K562 (cell line): ENCODE data around the gene ZSCAN22. TPM values are rescaled to one million over a fixed set of nuclear protein-coding genes. Genes with fewer than 3 reads are reported as not detected.

Source experiments
- CHD7 ChIP-seq: fragments of 200-600 bp; sonication (generic); IDR thresholded peaks from one replicate; pipeline ENCODE4 v1.6.1; 2012; ENCODE audit warnings: mild to moderate bottlenecking, low read depth, low read length, inconsistent platforms
- CLOCK ChIP-seq: fragments of 250-450 bp; sonication (Bioruptor Pico); IDR thresholded peaks from 2 replicates; pipeline ENCODE4 v1.4.0; 2020; ENCODE audit warnings: mild to moderate bottlenecking, moderate library complexity, borderline replicate concordance
- PRPF4 ChIP-seq: fragments of 200-400 bp; formaldehyde crosslinking; IDR thresholded peaks from one replicate; pipeline ENCODE4 v1.6.1; 2017; ENCODE audit warnings: low read length, low read depth, mild to moderate bottlenecking; ENCODE audit not compliant: insufficient read depth, poor library complexity, severe bottlenecking
- TCFL5 ChIP-seq: fragments of 250-450 bp; sonication (Bioruptor Pico); conservative IDR thresholded peaks from 2 replicates; pipeline ENCODE4 v1.6.1; 2021; ENCODE audit warnings: mild to moderate bottlenecking, moderate library complexity, matching md5 sums
- ZNF644 ChIP-seq: fragments of 200-800 bp; sonication (Bioruptor generic); IDR thresholded peaks from 2 replicates; pipeline ENCODE4 v1.6.1; 2016; ENCODE audit warnings: low read depth, missing genetic modification characterization, missing compliant biosample characterization
- polyA plus RNA-seq, 8 experiments: library from polyadenylated mRNA; depleted of rRNA in 4 of 8; stranded (reverse) in 5 of 8; unstranded in 3 of 8; fragments of >200 nt; fragmentation: Nextera tagmentation in 2 of 8; fragmentation: Illumina TruSeq in 1 of 8; extraction: Ambion mirVana in 2 of 8; extraction: Trizol in 1 of 8; gene quantifications; 2 replicates each; pipeline versions ENCODE4 v1.2.1 to v1.2.3, GENCODE V29; 2011 to 2014; ENCODE audit warnings: inconsistent platforms in 1 of 8, missing spikeins in 1 of 8
- total RNA-seq, 7 experiments: library from RNA; depleted of rRNA in 6 of 7; stranded (reverse); fragments of >200 nt in 6 of 7; fragmentation: Illumina TruSeq in 2 of 7; extraction: Trizol in 2 of 7; gene quantifications; 2 replicates each; pipeline versions ENCODE4 v1.2.1 to v1.2.3, GENCODE V29; 2011 to 2021; ENCODE audit warnings: low replicate concordance in 1 of 7
- TF ChIP-seq, protein P1 (sequence below), 2 experiments: fragments of 450-650 bp; IDR thresholded peaks; 2 replicates each; pipeline ENCODE4 v1.6.1; 2016
- TF ChIP-seq, protein P2 (sequence below): sonication (generic); formaldehyde crosslinking; IDR thresholded peaks from 2 replicates; pipeline ENCODE4 v1.8.1; 2023; ENCODE audit warnings: mild to moderate bottlenecking, missing genetic modification reagents

ZSCAN22 gene
- total and polyA plus RNA-seq, 9 of the 15 experiments (the other 6 are each of a cell fraction or from before 2014, with no cell fraction given) = 0.98 to 5.3 (median 3.0) TPM

DNA sequence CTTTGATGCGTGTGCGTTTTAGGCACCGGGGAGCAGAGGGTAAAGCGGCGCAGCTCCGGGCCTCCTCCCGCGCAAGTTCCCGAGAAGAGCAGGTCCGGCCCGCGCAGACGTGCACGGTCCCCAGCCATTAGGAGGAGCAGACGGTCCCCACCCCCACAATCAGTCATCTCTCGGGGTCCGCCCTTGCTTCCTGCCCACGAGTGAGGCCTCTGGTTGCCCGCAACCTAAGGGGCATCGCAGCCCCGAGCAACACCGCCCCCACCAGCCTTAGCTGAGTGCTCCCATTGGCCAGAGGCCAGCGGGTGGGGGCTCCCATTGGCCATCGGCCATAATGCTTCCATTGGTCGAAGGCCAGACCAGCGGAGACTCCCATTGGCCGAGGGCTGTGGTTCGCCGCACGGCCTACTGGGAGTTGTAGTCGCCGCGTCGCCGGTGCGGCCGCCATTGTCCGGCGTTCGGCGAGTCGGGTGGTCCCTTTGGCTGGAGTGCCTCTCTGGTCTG is 48.2 kb upstream of the ZSCAN22 start, which contains the start of gene ZNF8 (continued):
- TF ChIP-seq CHD7 = no peak
- TF ChIP-seq, protein P1, sequence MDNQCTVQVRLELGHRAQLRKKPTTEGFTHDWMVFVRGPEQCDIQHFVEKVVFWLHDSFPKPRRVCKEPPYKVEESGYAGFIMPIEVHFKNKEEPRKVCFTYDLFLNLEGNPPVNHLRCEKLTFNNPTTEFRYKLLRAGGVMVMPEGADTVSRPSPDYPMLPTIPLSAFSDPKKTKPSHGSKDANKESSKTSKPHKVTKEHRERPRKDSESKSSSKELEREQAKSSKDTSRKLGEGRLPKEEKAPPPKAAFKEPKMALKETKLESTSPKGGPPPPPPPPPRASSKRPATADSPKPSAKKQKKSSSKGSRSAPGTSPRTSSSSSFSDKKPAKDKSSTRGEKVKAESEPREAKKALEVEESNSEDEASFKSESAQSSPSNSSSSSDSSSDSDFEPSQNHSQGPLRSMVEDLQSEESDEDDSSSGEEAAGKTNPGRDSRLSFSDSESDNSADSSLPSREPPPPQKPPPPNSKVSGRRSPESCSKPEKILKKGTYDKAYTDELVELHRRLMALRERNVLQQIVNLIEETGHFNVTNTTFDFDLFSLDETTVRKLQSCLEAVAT (IDR thresholded peaks at IDR 0.05) = peak in 1 of 2 experiments; percentile 77; a peak in 2 of 4 replicates
- TF ChIP-seq TCFL5 (CRISPR knock-in tag) = no peak
- TF ChIP-seq, protein P2, sequence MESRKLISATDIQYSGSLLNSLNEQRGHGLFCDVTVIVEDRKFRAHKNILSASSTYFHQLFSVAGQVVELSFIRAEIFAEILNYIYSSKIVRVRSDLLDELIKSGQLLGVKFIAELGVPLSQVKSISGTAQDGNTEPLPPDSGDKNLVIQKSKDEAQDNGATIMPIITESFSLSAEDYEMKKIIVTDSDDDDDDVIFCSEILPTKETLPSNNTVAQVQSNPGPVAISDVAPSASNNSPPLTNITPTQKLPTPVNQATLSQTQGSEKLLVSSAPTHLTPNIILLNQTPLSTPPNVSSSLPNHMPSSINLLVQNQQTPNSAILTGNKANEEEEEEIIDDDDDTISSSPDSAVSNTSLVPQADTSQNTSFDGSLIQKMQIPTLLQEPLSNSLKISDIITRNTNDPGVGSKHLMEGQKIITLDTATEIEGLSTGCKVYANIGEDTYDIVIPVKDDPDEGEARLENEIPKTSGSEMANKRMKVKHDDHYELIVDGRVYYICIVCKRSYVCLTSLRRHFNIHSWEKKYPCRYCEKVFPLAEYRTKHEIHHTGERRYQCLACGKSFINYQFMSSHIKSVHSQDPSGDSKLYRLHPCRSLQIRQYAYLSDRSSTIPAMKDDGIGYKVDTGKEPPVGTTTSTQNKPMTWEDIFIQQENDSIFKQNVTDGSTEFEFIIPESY (CRISPR knock-in tag) = peak; percentile 52; the same call in 1 of the 2 replicates
- no peak for TF ChIP-seq ZNF644 (tag)
- TF ChIP-seq PRPF4 = no peak
- no peak for TF ChIP-seq CLOCK (CRISPR knock-in tag)
